C1 segment of cervical spinal cord (tissue), 14 donors: ENCODE results near the gene ZNF148.
A peak's percentile ranks its signal among the peaks of the same experiment; 100 is the strongest.

Source experiments
- DNase-seq, 14 donors: peaks; one replicate each; lab custom pipeline; 2025; lab: John Stamatoyannopoulos, UW

Gene ZNF148

DNA sequence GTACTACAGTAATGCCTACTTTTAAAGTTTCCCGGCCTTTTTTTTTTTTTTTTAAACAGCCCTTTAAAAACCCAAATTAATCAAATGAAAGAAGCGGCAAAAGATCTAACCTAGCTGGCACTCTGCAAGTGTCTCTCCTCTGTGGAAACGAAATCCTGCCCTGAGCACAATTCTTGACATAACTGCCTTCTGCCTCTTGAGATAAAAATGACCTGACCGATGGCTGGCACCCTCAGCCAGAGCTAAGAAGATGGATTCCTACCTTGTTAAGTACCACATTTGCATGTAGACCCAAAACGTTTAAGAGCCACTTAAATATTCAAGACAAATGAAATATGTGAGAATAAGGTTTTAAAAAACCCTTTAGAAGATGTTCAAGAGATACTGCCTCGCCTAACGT lies 146.0 kb downstream of the ZNF148 start:
- DNase-seq, result no peak

DNA sequence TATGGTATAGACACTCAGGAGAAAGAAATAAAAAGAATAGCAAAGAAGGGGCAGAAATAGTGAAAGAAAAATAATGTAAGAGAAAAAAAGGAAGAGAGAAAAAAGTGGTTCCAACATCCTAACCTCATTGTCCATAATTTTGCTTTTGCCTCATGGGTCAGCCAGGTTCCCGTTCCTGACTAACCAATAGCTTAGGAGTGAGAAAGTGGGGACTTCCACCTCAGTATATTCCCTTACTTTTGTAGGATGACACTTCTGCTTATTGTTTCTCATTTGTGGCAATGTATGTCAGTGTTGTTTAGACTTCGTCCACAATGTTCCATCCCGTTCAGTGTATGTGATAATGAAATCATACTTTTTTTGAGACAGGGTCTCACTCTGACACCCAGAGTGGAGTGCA lies 153.3 kb downstream of the ZNF148 start:
- no peak for DNase-seq

DNA sequence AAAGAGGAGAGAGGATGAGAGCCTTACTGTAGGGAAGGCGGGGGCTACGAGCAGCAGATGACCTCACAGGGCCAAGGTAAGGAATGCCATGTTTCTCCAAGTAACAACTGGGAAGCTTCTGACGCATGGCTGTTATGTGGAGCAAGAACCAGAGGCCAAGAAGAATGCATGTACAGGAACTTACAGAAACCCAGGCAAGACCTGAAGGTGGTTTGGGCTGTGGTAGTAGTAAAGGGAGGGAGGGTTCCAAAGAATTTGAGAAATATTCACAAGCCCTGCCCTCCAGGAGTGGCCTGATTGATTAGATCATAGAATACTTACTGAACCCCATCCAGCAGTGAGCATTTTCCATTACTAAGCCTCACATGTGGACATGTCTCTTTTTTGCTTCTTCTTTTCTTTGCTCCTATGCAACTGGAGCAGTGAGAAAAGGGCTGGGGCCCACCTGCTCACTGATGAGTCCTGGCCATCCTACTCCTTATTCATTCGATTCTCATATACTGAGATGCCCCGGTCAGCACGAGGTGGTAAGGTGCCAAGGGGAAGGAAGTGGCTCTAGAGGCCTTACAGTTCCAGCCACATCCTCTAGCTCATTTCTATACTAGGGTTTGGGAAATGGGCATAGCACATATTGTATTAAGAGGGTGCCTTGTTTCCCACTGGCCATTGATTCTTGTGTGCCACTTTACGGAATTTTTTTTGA lies 154.2 kb downstream of the ZNF148 start:
- no peak for DNase-seq

DNA sequence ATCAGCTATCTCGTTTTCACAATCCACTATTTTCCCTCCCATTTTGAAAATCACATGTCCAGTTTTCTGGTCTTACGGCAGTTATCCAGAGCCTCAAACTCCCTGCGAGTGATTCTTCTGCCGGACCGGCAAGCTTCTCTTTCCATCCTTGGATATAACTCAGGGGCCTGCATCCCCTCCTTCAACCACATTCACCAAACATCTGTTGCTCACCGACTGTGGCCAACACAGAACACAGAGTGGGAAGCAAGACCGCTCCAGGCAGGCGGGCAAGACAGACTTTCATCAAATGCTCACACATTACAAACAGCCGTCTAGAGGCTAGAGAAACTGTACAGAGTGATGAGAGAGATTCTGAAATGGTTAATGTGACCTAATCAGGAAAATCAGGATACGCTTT lies 154.9 kb downstream of the ZNF148 start:
- no peak for DNase-seq

DNA sequence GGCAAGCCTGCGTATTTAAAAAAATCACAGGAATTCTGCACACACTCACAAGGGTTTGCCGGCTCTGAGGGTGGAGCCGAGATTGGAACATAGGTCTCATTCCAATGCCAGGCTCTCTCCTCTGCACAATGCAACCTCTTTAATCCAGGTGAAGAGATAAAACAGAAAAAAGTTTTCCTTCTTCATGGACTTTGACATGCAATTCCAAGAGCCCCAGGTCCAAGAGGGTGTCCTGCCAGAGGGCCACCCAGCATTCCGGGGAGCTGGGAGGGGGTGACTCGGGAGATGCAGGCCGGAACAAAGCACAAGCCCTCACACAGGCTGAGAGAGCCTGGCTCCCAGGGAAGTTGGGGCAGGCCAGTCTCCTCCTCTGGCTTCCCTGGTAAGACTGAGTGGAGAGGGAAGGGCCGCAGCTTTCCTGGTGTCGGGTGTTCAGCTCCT lies 155.8 kb downstream of the ZNF148 start:
- DNase-seq, result no peak

DNA sequence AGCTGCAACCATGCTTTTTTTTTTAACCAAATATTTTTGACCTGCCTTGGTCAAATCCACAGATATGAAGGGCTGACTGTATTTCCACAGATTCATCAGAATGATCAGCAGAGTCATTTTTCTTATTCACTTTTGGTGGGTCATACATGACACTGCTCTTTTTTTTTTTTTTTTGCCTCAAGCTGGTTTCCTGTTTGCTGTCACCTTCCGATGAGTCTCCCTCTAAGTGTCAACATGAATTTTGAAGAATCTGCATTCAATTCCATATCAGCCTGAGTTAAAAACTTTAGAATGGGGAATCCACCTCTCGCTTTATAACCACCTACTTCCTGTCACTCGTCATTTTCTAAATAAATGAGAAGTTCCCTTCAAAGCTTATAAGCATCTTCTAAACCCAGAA lies 160.4 kb downstream of the ZNF148 start:
- DNase-seq, result no peak

DNA sequence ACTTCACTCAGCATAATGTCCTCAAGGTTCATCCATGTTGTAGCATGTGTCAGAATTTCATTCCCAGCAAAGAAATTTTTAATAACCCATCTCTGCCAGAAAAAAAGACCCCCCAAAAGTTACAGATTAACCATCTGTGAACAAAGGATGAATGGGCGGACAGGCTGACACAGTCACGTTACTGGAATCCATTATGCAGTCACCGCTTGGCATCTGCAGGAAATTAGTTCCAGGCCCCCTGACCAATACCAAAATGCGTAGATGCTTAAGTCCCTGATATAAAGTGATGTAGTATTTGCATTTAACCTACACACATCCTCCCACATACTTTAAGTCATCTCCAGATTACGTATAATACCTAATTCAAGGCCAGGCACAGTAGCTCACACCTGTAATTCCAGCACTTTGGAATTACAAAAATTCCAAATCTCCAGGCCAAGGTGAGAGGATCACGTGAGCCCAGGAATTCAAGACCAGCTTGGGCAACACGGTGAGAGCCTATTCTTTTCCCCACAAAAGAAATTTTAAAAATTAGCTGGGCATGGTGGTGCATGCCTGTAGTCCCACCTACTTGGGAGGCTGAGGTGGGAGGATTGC lies 161.1 kb downstream of the ZNF148 start:
- no peak for DNase-seq

DNA sequence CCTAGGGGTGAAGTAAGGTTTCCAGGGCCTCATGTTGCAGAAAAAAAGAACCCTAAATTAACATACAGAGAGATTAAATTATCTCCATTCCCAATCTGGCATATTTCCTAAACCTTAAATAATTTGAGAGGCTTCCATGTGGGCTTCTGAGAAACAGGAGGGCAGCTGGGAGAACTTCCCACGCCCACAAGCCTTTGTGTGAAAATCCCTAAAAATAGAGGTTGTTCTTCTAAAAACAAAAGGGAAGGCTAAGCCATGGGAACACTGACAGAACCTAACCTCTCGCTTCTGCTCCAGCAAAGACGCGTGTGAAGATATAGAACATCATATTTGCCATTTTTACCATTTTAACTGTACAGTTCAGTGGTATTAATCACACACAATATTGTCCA lies 161.8 kb downstream of the ZNF148 start:
- no peak for DNase-seq

DNA sequence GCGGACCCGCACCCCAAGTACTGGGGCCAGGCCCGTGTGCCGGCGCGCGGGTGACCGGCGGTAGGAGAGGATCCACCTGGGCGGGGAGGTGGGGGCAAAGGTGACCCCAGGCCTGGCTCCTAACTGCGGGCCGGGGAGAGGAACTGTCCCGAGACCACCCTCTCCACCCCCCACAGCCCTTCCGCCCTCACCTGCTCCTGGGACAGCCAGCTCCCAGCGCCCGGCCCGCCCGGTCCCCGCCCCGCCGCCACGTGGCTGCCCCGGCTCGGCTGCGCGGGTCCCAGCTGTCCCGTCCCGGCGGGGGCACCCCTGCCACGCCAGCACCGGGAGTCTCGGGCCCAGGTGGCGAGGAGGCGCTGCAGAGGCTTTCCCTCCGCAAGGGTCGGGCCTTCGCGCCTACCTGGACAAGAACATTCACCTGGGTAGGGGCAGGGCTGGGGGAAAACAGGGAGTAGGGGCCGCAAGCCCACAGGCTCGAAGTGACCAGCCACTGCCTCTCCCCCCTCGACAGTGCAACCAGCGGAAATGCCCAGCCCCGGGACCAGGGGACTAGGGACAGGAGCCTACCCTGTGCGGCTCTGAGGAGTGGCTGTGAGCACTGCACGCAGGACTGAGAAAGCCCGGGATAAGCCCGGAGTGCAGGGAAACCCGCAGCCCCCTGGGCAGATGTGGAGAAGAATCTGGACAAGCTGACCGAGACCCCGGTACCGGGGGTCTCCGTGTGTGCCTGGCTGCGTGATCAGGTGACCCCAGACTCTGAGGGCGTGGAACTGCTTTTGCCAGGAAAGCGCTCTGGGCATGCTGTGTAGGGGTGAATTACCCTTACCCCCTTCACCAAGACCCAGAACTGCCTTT lies 162.4 kb downstream of the ZNF148 start, which contains the start of gene SLC12A8:
SLC12A8 (minus strand) TSS at position 240 of the 855 bp plus-strand sequence. CDS start 1,399 bp downstream, outside the sequence.
- DNase-seq, result no peak

DNA sequence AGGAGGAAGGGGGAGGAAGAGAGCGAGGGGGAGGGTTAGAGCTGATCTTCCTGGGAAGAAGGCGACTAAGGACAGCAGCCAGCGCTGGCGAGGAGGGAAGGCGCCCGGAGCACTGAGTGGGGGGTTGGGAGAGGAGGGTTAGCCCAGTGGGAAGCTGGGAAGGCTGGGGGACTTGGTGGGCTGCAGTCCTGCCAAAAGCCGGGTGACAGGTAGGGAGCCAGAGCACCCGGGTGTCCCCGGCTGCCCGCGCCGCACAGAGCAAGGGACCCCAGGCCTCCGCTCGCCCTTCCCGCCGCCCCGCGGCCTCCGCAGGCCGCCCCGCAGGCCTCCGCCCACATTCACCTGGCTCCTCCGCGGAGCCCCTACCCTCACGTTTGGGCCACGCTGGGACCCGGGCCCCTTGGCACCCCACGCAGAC lies 163.0 kb downstream of the ZNF148 start:
- DNase-seq, result no peak

DNA sequence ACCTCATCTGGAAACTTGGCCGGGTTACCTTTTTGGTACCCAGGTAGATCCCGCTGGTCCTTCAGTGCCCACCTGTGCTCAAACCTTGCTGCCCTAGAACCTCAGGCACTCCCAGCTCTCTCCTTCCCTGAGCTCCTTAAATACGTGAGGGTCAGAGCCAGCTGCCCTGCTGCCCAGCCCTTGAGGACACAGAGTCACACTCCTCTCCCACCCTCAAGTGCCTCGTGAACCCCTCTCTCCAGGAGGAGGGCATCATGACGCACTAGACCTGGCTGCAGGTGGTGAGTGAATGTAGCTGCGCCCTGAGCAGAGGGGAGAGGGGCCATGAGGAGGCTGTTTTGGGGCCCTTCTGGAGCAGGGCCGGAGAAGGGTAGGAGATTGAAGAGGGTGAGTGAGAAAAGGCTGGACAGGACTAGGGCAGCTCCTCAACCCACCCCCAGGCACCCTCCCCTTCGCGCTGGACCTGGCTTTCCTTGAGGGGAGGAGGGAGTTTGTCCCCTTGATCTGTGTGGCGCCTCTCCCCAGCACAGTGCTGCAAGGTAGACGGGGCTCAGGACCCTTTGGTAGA lies 163.5 kb downstream of the ZNF148 start:
- DNase-seq, result no peak

DNA sequence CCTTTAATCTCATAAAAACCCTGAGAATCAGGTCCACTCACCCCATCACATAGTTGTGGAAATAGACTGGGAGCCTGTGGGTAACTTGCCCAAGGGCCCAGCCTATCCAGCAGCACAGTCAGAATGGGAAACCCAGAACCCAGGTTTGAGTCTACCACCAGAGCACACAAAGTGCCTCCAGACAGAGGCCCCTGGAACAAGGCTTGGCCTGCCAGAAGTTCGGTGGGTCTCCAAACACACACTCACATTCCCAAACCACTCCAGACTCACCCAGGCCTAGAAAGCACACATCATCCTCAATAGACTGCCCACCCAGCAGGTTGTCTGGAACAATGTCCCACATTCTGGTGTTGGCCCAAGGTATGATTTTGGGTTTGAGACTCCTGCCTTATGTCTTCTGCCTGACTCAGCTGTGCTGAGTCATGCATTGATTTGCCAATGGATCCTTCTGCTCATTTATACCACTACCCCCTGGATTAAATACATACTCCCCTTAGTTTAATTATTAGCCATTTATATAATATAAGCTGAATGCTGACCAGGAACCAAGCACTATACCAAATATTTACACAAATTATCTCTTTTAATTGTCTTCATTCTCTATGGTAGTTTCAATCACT lies 167.1 kb downstream of the ZNF148 start:
- DNase-seq, result no peak

DNA sequence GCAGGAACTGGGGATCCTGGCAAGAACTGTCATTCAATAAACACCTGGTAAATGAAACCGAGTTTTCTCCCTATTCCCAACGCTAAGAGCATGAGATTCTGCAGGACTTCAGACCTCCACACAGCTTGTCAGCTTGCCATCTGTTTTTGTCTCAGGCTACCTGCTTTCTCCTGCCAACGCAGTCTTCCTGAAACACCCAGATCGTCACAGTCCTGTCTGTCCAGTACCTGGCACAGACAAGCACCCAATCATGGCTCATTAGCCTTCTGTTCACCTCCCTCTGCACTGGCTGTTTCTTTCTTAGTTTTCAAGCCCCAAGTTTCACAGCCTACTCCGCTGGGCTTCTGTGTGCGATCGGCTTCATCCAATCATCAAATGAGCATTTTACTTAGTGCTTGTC lies 167.6 kb downstream of the ZNF148 start:
- peak in 1 of 14 donors; percentile 56 for DNase-seq

DNA sequence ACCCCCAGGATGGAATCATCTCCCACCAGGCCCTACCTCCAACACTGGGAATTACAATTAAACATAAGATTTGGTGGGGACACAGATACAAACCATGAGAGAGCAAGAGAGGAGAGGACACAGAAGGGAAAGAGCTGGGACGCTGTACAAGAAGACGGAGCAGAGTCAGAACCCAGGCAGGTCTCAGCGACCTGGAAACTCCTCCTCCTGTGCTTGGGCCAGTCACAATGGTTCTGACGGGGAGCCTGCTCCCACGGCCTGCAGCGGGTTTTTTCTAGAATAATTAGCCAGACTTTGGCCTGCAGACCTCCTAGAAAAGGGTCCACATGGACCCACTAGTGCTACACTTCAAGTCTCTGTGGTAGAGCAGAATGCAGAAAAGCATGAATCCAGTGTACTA lies 168.2 kb downstream of the ZNF148 start:
- DNase-seq, result no peak

DNA sequence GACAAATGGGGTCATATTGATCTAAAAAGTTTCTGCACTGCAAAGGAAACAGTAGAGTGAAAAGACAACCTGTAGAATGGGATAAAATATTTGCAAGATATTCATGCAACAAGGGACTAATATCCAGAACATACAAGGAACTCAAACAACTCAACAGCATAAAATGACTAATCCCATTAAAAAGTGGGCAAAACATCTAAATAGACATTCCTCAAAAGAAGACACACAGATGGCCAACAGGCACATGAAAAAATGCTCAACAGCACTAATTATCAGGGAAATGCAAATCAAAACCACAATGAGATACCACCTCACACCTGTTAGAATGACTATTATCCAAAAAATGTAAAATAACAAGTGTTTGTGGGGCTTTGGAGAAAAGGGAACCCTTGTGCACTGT lies 171.4 kb downstream of the ZNF148 start:
- DNase-seq, result no peak

DNA sequence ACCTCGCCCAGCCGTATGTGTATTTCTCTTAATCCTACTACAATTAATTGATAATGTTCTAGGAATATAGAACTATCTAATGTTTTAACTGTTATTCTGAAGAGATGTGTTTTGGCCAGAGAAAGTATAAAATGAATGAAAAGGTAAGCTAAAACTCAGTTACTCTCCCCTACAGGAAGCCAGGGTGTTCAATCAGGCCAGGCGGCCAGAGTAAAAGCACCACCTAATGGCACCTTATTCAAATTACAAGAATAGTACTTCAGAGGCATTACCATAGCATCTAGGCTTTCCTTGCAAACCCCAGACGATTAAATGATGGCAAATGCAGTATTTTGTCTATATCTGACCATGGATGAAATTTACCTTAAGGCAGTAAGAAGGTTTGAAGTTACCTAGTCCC lies 172.9 kb downstream of the ZNF148 start:
- DNase-seq, result no peak

DNA sequence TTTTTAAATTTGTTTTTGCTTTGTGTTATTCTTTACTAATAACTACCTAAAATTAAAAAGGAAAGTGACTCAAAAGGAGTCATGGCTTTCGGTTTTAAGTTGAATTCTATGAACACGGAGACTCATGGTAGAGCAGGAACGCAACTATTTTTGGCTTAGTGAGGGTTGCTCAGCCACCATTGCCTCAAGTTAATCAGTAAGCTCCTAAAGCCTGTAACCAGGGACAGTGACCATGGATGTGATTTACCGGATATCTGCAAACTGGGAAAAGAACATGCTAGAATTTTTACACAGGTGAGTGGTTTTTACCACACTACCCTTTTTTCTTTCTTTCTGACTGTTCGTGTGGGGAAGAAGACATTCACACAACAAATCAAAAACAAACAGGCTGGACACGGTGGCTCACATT lies 174.4 kb downstream of the ZNF148 start:
- no peak for DNase-seq

DNA sequence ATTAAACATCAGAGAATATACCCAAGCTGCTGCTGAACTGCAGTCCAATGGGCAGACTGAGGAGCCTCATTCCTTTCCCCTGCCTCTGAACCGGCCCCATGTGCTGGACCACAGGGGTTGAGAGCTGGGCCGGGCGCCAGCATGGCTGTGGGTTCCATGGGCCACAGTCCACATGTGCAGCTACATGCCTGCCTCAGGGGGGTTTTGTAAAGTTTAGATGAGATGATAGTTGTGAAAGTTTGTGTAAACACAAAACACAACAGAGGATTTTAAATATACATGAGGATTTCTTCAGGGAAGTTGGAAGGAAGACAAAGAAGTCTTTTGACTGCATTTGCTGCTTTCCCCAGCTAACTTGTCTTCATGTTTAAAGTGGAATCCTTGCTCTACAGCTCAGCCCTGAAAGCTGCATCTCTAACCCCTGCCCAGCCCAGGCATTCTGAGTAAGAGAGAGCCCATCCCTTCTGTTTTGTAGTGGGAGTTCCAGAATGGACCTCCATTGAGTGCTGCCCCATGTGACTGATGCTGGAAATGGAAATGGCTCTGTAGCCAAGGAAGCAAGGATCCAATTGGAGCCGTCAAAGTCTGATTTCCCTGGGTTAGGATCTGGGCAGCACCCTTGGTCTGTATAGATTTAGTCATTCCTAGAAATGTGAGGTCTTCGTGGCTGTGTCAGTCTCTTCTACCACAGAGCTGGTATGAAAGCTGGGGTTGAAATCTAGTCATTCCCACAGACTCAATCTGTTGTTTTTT lies 180.1 kb downstream of the ZNF148 start:
- no peak for DNase-seq

DNA sequence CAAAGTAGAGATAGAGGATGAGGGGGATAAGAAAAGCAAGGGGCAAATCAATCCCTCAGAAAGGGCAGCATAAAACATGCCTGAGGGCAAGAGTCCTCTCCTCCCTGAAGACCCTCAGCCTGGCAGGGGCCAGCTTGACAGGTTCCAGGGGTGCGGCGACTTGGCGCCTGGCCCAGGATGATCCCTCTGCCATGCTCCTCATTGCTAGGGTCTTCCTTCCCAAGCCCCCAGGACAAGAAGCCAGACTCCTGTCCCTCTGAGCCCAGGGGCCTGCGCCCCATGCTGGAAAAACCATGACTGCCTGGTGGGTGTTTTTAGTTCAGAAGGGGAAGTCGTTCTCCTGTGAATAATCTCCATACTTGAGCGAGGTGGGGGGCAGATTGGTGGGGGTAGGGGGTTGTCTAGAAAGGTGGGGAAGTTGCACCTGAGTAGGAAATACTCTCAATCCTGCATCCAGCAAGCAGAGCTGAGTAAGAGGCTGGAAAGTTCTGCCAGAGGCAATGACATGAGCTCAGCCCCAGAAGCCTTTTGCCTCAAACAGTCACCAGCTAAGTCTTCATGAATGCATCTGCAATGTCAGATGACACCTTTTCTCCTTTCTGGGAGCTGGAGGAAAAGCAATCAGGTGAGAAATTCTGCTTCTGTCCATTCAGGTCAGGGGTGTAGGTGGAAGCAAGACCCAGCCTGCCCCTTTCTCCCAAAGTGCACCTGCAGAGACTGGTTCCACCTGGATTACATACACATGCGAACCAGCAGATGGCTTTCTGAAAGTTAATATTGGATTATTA lies 180.9 kb downstream of the ZNF148 start:
- no peak for DNase-seq
